HG02763 (cell line): ENCODE data around the gene OAT.
"Not testable (repeated sequence)": the region's sequence is repeated elsewhere in the genome, so short reads cannot be mapped to it uniquely, and the experiment has no call there.

Source experiments
- ATAC-seq: cut with Tn5 transposase; IDR thresholded peaks from one replicate; pipeline ENCODE4 v1.9.1; 2021; ENCODE audit warnings: mild to moderate bottlenecking, moderate library complexity; ENCODE audit not compliant: unreplicated experiment

OAT gene

GRCh38 chr10:124380256-124380995 is 38.3 kb downstream of the OAT start:
- no peak for ATAC-seq

- no peak for ATAC-seq
These were observed 39.0 kb downstream of the OAT start for GRCh38 chr10:124379609-124380193.

- ATAC-seq: no peak
These were observed 39.7 kb downstream of the OAT start for GRCh38 chr10:124378881-124379471.

- no peak for ATAC-seq
These were observed 40.5 kb downstream of the OAT start for GRCh38 chr10:124378271-124378670.

- ATAC-seq: no peak
These were observed 41.6 kb downstream of the OAT start for GRCh38 chr10:124377101-124377500.

GRCh38 chr10:124376411-124376810 is 42.3 kb downstream of the OAT start:
- ATAC-seq: no peak

- no peak for ATAC-seq
These were observed 43.0 kb downstream of the OAT start for GRCh38 chr10:124375691-124376090.

GRCh38 chr10:124375353-124375614 is 43.4 kb downstream of the OAT start:
- no peak for ATAC-seq

- ATAC-seq: no peak
These were observed 44.0 kb downstream of the OAT start for GRCh38 chr10:124374535-124375352.

- ATAC-seq: no peak
These were observed 45.8 kb downstream of the OAT start for GRCh38 chr10:124372899-124373298.

- ATAC-seq: no peak
These were observed 48.3 kb downstream of the OAT start for GRCh38 chr10:124370426-124370825.

- no peak for ATAC-seq
These were observed 48.7 kb downstream of the OAT start for GRCh38 chr10:124369986-124370385.

GRCh38 chr10:124369533-124369932 is 49.2 kb downstream of the OAT start:
- not testable (repeated sequence) for ATAC-seq

- no peak for ATAC-seq
These were observed 49.7 kb downstream of the OAT start for GRCh38 chr10:124369066-124369465.

- ATAC-seq: no peak
These were observed 50.8 kb downstream of the OAT start for GRCh38 chr10:124367936-124368335.

- ATAC-seq: no peak
These were observed 51.3 kb downstream of the OAT start for GRCh38 chr10:124367414-124367813.

- ATAC-seq: no peak
These were observed 51.9 kb downstream of the OAT start for GRCh38 chr10:124366825-124367224.

- no peak for ATAC-seq
These were observed 52.4 kb downstream of the OAT start for GRCh38 chr10:124366343-124366742.

- no peak for ATAC-seq
These were observed 54.0 kb downstream of the OAT start for GRCh38 chr10:124364674-124365073.

- ATAC-seq: no peak
These were observed 56.2 kb downstream of the OAT start for GRCh38 chr10:124362568-124362967.

- no peak for ATAC-seq
These were observed 59.3 kb downstream of the OAT start for GRCh38 chr10:124359336-124359832.

- no peak for ATAC-seq
These were observed 61.2 kb downstream of the OAT start for GRCh38 chr10:124357561-124357885.
